ENCODE results near the gene USP15. TPM values are rescaled to one million over a fixed set of nuclear protein-coding genes. Genes with fewer than 3 reads are reported as not detected.

USP15 gene
- 47.4 and 48.3 TPM in 2 replicates for total RNA-seq (2014; rRNA removed; shearing (Covaris generic))
- polyA plus RNA-seq (2016; fragmentation: Nextera tagmentation; extraction: Ambion mirVana) = 43.0 and 54.4 TPM in 2 replicates

- Histone ChIP-seq H3K9me2 (ENCODE audit: insufficient read depth) (no peaks in the 10 kb centered on the region), H3K36me3 (ENCODE audit: low read depth) (no peaks in the 10 kb centered on the region), H3K4me2 (ENCODE audit: unreplicated experiment) (peak within 1 kb of the TSS; percentile 91), H3K27ac (peak within 1 kb of the TSS; percentile 89), H3K4me1 (ENCODE audit: insufficient read depth) (peaks cover 40% of the 10 kb centered on the region), H3K79me2 (ENCODE audit: insufficient read depth) (peaks cover 49% of the 10 kb centered on the region), H3K9me3 (ENCODE audit: low read depth) (no peaks in the 10 kb centered on the region), H3K4me3 (peak within 1 kb of the TSS; percentile 85), H3K9ac (peak within 1 kb of the TSS; percentile 89), H2AFZ (peak within 1 kb of the TSS; percentile 91), H3K27me3 (replicated peaks; ENCODE audit: insufficient read depth) (no peaks in the 10 kb centered on the region), H4K20me1 (ENCODE audit: insufficient read depth) (no peaks in the 10 kb centered on the region; the same call in 1 of the 2 replicates), H3F3A (ENCODE audit: insufficient read depth) (0 out of 2 replicates have a peak, but pooled peaks cover 3% of the 10 kb centered on the region)
- DNase-seq = peak; percentile 97
- in situ Hi-C loops (cut with MboI) = no loop called here
- no peak for TF ChIP-seq EZH2 (IDR thresholded peaks at IDR 0.05; ENCODE audit: insufficient read depth, poor library complexity, severe bottlenecking)
- no peak for TF ChIP-seq EZH2phosphoT487 (IDR thresholded peaks at IDR 0.05; ENCODE audit: insufficient read depth, low read depth)
- 2% methylated on average over 55 to 60 of the region's 61 CpGs for WGBS, 2 experiments (ENCODE audit: low coverage in 1 of 2, low lambda C conversion rate in 2 of 2, missing lambda C conversion rate in 2 of 2)
Measured at GRCh38 chr12:62259993-62260732, at the start of gene USP15. Gene USP15, plus strand, starts transcription at chr12:62260404. Its CDS starts 11 bp downstream, at chr12:62260415.

DNA sequence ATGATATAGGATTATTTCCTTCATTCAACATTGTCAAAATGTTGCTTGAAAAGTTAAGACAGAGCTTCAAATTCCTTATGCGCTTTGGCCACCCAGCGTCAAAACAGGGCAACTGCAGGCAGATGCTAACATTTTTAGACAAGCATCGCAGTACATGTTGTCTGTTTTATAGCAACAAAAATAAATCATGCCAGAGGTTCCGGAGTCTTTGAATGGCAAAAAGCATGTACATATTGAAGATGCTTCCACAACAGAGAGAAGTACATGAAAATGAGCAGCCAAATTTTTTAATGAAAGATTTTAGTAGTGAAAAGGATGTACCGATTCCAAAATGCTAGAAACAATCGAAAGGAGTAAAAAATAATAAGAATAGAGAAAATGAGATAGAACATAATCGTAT, 49.8 kb upstream of the USP15 start:
- Histone ChIP-seq H3K4me2 (ENCODE audit: unreplicated experiment) (no peak overlapping the region), H2AFZ (no peak overlapping the region)

GRCh38 chr12:62211510-62211909, 48.7 kb upstream of the USP15 start:
- no peak overlapping the region for H3K4me3 ChIP-seq
- no peak overlapping the region for H3K27ac ChIP-seq
- TF ChIP-seq EZH2 (IDR thresholded peaks at IDR 0.05; ENCODE audit: insufficient read depth, poor library complexity, severe bottlenecking) (no peak), EZH2phosphoT487 (IDR thresholded peaks at IDR 0.05; ENCODE audit: insufficient read depth, low read depth) (no peak)
- in situ Hi-C loops (cut with MboI) = no loop called here
- H3K36me3 ChIP-seq (ENCODE audit: low read depth) = no peaks in the 10 kb centered on the region
- H3K9me3 ChIP-seq (ENCODE audit: low read depth) = no peaks in the 10 kb centered on the region
- WGBS, 2 experiments (ENCODE audit: low coverage in 1 of 2, low lambda C conversion rate in 2 of 2, missing lambda C conversion rate in 2 of 2) = 50 to 59% methylated on average over 4 of the region's 4 CpGs
- H2AFZ ChIP-seq = no peak overlapping the region
- H3K79me2 ChIP-seq (ENCODE audit: insufficient read depth) = no peaks in the 10 kb centered on the region
- no peaks in the 10 kb centered on the region for H3K4me1 ChIP-seq (ENCODE audit: insufficient read depth)
- no peaks in the 10 kb centered on the region for H4K20me1 ChIP-seq (ENCODE audit: insufficient read depth)
- H3K9ac ChIP-seq = no peak overlapping the region
- no peaks in the 10 kb centered on the region for H3K27me3 ChIP-seq (replicated peaks; ENCODE audit: insufficient read depth)
- DNase-seq = peak; percentile 33
- H3K9me2 ChIP-seq (ENCODE audit: insufficient read depth) = no peaks in the 10 kb centered on the region
- no peak overlapping the region for H3K4me2 ChIP-seq (ENCODE audit: unreplicated experiment)
- no peaks in the 10 kb centered on the region for H3F3A ChIP-seq (ENCODE audit: insufficient read depth)

More for the DNA sequence above, 49.8 kb upstream of the USP15 start:
- Histone ChIP-seq H3K9me2 (ENCODE audit: insufficient read depth) (no peaks in the 10 kb centered on the region), H3K9ac (no peak overlapping the region), H3K9me3 (ENCODE audit: low read depth) (no peaks in the 10 kb centered on the region), H4K20me1 (ENCODE audit: insufficient read depth) (no peaks in the 10 kb centered on the region), H3K4me3 (no peak overlapping the region), H3K36me3 (ENCODE audit: low read depth) (no peaks in the 10 kb centered on the region), H3K27me3 (replicated peaks; ENCODE audit: insufficient read depth) (no peaks in the 10 kb centered on the region), H3K27ac (no peak overlapping the region), H3F3A (ENCODE audit: insufficient read depth) (no peaks in the 10 kb centered on the region), H3K79me2 (ENCODE audit: insufficient read depth) (no peaks in the 10 kb centered on the region), H3K4me1 (ENCODE audit: insufficient read depth) (no peaks in the 10 kb centered on the region)
- no peak for TF ChIP-seq EZH2phosphoT487 (IDR thresholded peaks at IDR 0.05; ENCODE audit: insufficient read depth, low read depth)
- no peak for TF ChIP-seq EZH2 (IDR thresholded peaks at IDR 0.05; ENCODE audit: insufficient read depth, poor library complexity, severe bottlenecking)
- DNase-seq = peak; percentile 69
- in situ Hi-C loops (cut with MboI) = no loop called here
- 28 to 29% methylated on average over 7 of the region's 7 CpGs for whole genome bisulfite sequencing, 2 experiments (ENCODE audit: low coverage in 1 of 2, low lambda C conversion rate in 2 of 2, missing lambda C conversion rate in 2 of 2)

GRCh38 chr12:62214846-62215245, 45.4 kb upstream of the USP15 start:
- no peaks in the 10 kb centered on the region for H3K27me3 ChIP-seq (replicated peaks; ENCODE audit: insufficient read depth)
- no peak overlapping the region for H3K9ac ChIP-seq
- H3K27ac ChIP-seq = no peak overlapping the region
- H2AFZ ChIP-seq = no peak overlapping the region
- no peaks in the 10 kb centered on the region for H4K20me1 ChIP-seq (ENCODE audit: insufficient read depth)
- H3K4me1 ChIP-seq (ENCODE audit: insufficient read depth) = no peaks in the 10 kb centered on the region
- no peaks in the 10 kb centered on the region for H3K36me3 ChIP-seq (ENCODE audit: low read depth)
- no peak for TF ChIP-seq EZH2phosphoT487 (IDR thresholded peaks at IDR 0.05; ENCODE audit: insufficient read depth, low read depth)
- no peak for TF ChIP-seq EZH2 (IDR thresholded peaks at IDR 0.05; ENCODE audit: insufficient read depth, poor library complexity, severe bottlenecking)
- H3K79me2 ChIP-seq (ENCODE audit: insufficient read depth) = no peaks in the 10 kb centered on the region
- DNase-seq = no peak
- H3F3A ChIP-seq (ENCODE audit: insufficient read depth) = no peaks in the 10 kb centered on the region
- no peaks in the 10 kb centered on the region for H3K9me2 ChIP-seq (ENCODE audit: insufficient read depth)
- no peaks in the 10 kb centered on the region for H3K9me3 ChIP-seq (ENCODE audit: low read depth)
- H3K4me2 ChIP-seq (ENCODE audit: unreplicated experiment) = no peak overlapping the region
- H3K4me3 ChIP-seq = no peak overlapping the region
- in situ Hi-C loops (cut with MboI) = no loop called here
